Heart left ventricle (tissue), 13 donors: ENCODE results near the gene SKA1.

Source experiments
- POLR2A ChIP-seq, 2 donors: fragments of 450-650 bp; IDR thresholded peaks; one replicate each; pipeline ENCODE4 v1.6.1; 2017; ENCODE audit warnings: antibody characterized with exemption in 2 of 2, mild to moderate bottlenecking in 2 of 2, moderate library complexity in 2 of 2
- TF ChIP-seq, protein P1 (sequence below), 12 donors: fragments of 200-600 bp; sonication (generic) in 4 of 12; IDR thresholded peaks; one replicate each; pipeline versions ENCODE4 v1.5.0 to v1.8.0; 2018 to 2022; ENCODE audit warnings: antibody characterized with exemption in 12 of 12, mild to moderate bottlenecking in 5 of 12
- donor health status: ischemic (EF 13 %, LVEDD 7.1; RV severe dilation, severe dysfunction).
- donor health status: DM: no; HTN: yes; CAD: no.
- donor health status: DM: no; HTN: no; CAD: no.
- donor health status: ischemic (EF 25% LVEDD 6.9; RV normal size, moderate dysfunction).
- donor health status: ischemic (EF 25% LVEDD 5.7; RV mildly dilated, moderate dysfunction).
- donor health status: ischemic (EF 35%, LVEDD 5.7; RV mildly dilated, moderate dysfunction).
- donor health status: nonischemic (EF 11% LVEDD 7.7; RV severe dilation, severe dysfunction).
- donor health status: DM: yes; HTN: yes; CAD: no.
- donor health status: PGD.
- donor health status: ischemic (EF 29% LVEDD 5.4; RV normal size, mild dysfunction).
- donor health status: nonischemic (EF 23%, LVEDD 6.1; RV moderate dilation, normal function).

DNA sequence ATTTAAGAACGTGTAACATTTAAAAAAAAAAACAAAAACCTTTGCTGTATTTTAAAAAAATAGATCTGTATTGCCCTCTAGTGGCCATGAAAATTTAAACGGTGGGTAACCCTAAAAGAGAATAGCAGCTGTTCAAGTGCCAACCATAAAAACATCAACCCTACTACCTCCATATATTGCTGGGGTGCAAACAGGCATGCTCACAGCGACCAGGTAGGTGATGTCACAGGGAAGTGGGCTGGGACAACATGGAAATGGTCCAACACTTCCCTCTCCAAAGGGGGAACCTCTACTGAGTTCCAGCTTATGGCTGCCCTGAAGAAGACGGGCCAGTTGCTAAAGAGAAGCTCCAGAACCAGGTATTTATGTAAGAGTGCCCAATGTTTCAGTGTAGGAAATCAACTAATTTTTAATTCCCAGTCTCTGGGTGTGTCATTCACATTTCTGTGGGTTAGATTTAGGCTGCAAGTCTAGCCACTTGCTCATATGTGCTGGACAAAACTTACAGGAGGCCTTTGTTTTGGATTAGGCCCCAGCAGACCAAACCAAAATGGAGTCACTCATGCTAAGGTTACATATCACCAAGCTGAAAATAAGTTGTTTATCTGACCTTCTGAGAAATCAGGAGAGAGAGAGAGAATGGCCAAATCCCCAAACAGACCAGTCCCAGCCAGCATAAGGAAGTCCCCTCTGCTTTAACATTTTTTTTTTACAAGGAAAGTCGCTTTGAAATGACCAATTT, 54.5 kb downstream of the SKA1 start:
- TF ChIP-seq, protein P1, sequence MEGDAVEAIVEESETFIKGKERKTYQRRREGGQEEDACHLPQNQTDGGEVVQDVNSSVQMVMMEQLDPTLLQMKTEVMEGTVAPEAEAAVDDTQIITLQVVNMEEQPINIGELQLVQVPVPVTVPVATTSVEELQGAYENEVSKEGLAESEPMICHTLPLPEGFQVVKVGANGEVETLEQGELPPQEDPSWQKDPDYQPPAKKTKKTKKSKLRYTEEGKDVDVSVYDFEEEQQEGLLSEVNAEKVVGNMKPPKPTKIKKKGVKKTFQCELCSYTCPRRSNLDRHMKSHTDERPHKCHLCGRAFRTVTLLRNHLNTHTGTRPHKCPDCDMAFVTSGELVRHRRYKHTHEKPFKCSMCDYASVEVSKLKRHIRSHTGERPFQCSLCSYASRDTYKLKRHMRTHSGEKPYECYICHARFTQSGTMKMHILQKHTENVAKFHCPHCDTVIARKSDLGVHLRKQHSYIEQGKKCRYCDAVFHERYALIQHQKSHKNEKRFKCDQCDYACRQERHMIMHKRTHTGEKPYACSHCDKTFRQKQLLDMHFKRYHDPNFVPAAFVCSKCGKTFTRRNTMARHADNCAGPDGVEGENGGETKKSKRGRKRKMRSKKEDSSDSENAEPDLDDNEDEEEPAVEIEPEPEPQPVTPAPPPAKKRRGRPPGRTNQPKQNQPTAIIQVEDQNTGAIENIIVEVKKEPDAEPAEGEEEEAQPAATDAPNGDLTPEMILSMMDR (IDR thresholded peaks at IDR 0.05): peak in 11 of 12 donors; percentile 32 to 62 (median 55)
- TF ChIP-seq POLR2A (IDR thresholded peaks at IDR 0.05): no peak
